Adrenal gland (tissue), 12 donors: ENCODE results near the gene DST. TPM values are rescaled to one million over a fixed set of nuclear protein-coding genes. Genes with fewer than 3 reads are reported as not detected.

Source experiments
- DNase-seq, 7 donors: peaks; one replicate each; pipeline ENCODE4 v3.0.0-alpha.2; 2019 to 2020
- H3K27ac ChIP-seq, 5 donors: fragments of 200-600 bp; sonication (generic) in 4 of 5; 1 replicate in 3 of 5; 2 replicates in 2 of 5; pipeline versions ENCODE4 v1.5.1 to v1.8.0; 2016 to 2020; ENCODE audit warnings: mild to moderate bottlenecking in 1 of 5
- H3K27me3 ChIP-seq: fragments of 200-600 bp; 2 replicates; pipeline ENCODE4 v1.8.0; 2021
- H3K36me3 ChIP-seq, 2 donors: fragments of 200-600 bp; replicated peaks in 1 of 2; 1 replicate in 1 of 2; 2 replicates in 1 of 2; pipeline versions ENCODE4 v1.5.1 to v1.8.0; 2018 to 2022
- H3K4me1 ChIP-seq, 2 donors: fragments of 200-600 bp; replicated peaks in 1 of 2; 1 replicate in 1 of 2; 2 replicates in 1 of 2; pipeline versions ENCODE4 v1.5.1 to v1.8.0; 2018 to 2021
- H3K4me3 ChIP-seq, 4 donors: fragments of 200-600 bp; sonication (generic) in 3 of 4; one replicate each; pipeline ENCODE4 v1.5.1; 2016 to 2018
- H3K9me3 ChIP-seq, 3 donors: fragments of 200-600 bp; sonication (generic) in 1 of 3; replicated peaks in 1 of 3; 1 replicate in 2 of 3; 2 replicates in 1 of 3; pipeline versions ENCODE4 v1.5.1 to v1.8.0; 2016 to 2021
- POLR2A ChIP-seq, 2 donors: fragments of 450-650 bp; IDR thresholded peaks; one replicate each; pipeline ENCODE4 v1.6.1; 2017; ENCODE audit warnings: antibody characterized with exemption in 2 of 2, mild to moderate bottlenecking in 2 of 2, moderate library complexity in 1 of 2
- WGBS, 4 donors: extraction: QIAGEN DNeasy Blood & Tissue Kit in 2 of 4; methylation state at CpG; one replicate each; pipeline versions ENCODE4 v1.1.5 to v1.1.7; 2013 to 2017; 5-methylcytosine and 5-hydroxymethylcytosine counted together
- intact Hi-C, 2 donors: fragments of 100-400 bp; cut with DNase I; formaldehyde crosslinking; loops; one replicate each; pipeline versions ENCODE4 v1.14.1 to v1.15.0; 2022 to 2023
- polyA plus RNA-seq, 3 donors: library from polyadenylated mRNA; stranded (reverse); fragments of 200-250 nt in 2 of 3; fragments of 350-450 nt in 1 of 3; fragmentation: Illumina TruSeq in 1 of 3; extraction: RNeasy Lipid Tissue Mini Kit (QIAGEN cat#74804) in 1 of 3; gene quantifications; one replicate each; pipeline ENCODE4 v1.2.3, GENCODE V29; 2013 to 2014
- total RNA-seq, 9 donors: library from RNA; depleted of rRNA in 4 of 9; stranded (reverse); fragments of >200 nt in 4 of 9; fragments of 120-200 nt in 1 of 9; fragmentation: NEBNext Ultra II Directional in 1 of 9; extraction: Animal tissue kit (Norgen Biotek cat#: 25700) in 1 of 9; gene quantifications; one replicate each; pipeline versions ENCODE4 v1.1.0 to v1.2.4, GENCODE V29; 2013 to 2023
- TF ChIP-seq, protein P1 (sequence below), 6 experiments: fragments of 450-650 bp in 4 of 6; fragments of 200-600 bp in 2 of 6; sonication (generic) in 1 of 6; IDR thresholded peaks; 1 replicate in 5 of 6; 2 replicates in 1 of 6; pipeline versions ENCODE4 v1.5.1 to v1.8.0; 2016 to 2021; ENCODE audit warnings: antibody characterized with exemption in 6 of 6, mild to moderate bottlenecking in 2 of 6, moderate library complexity in 1 of 6
- donor health status: healthy with polysubstance abuse.
- donor health status: Bipolar disorder and iron deficiency.
- donor health status: DM: yes; HTN: yes; CAD: no.
- donor health status: DM: no; HTN: no; CAD: no.
- donor health status: DM: no; HTN: no; CAD: no.
- donor health status: DM: yes; HTN: yes; CAD: no.

Gene DST
- total and polyA plus RNA-seq, 12 donors, result 105 to 418 (median 265) TPM

DNA sequence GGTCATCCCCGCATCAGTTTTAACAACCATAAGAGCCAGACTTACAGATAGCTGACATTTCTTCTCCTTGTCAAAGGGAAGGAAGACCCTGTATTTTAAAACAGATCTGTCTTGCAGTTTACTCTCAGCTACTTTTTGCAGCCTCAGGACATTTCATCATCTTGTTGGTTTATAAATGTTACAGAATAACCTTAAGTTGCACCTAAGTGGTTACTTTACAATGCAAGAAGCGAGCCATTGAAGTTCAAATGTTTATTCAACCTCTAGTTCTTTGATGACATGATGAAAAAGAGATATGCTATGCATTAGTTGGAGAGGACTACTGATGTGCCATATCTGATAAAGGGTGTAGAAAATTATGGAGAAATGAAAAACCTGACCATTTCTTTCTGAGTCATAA, 207.4 kb downstream of the DST start:
- no peak overlapping the region for H3K27ac ChIP-seq
- TF ChIP-seq, protein P1, sequence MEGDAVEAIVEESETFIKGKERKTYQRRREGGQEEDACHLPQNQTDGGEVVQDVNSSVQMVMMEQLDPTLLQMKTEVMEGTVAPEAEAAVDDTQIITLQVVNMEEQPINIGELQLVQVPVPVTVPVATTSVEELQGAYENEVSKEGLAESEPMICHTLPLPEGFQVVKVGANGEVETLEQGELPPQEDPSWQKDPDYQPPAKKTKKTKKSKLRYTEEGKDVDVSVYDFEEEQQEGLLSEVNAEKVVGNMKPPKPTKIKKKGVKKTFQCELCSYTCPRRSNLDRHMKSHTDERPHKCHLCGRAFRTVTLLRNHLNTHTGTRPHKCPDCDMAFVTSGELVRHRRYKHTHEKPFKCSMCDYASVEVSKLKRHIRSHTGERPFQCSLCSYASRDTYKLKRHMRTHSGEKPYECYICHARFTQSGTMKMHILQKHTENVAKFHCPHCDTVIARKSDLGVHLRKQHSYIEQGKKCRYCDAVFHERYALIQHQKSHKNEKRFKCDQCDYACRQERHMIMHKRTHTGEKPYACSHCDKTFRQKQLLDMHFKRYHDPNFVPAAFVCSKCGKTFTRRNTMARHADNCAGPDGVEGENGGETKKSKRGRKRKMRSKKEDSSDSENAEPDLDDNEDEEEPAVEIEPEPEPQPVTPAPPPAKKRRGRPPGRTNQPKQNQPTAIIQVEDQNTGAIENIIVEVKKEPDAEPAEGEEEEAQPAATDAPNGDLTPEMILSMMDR (IDR thresholded peaks at IDR 0.05), result no peak
- no peak for TF ChIP-seq POLR2A (IDR thresholded peaks at IDR 0.05)
- DNase-seq, result no peak
- WGBS, 4 donors, result 93 to 97% (median 95%) methylated on average over 2 of the region's 2 CpGs
- intact Hi-C loops, result no loop called here
- no peaks in the 10 kb centered on the region for H3K36me3 ChIP-seq
- H3K4me1 ChIP-seq, result no peaks in the 10 kb centered on the region
- no peaks in the 10 kb centered on the region for H3K9me3 ChIP-seq
- H3K27me3 ChIP-seq, result no peaks in the 10 kb centered on the region
- H3K4me3 ChIP-seq, result no peak overlapping the region

DNA sequence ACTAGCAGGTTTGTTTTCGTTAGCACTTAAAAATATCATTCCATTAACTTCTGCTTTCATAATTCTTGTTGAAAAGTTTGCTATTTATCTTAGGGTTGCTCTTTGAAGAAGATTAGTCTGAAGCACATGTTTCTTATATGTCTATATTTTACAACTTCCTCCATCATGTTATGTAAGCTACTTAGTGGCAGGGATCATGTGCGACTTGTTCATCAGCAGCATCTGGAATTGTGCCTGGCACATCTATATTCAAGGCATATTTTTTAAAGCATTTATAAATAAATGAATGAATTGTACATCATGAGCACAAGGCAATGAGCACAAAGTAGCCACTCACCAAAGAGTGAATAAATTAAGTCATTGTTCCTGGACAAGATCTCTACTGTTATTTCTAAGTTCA, 208.1 kb downstream of the DST start:
- H3K4me3 ChIP-seq, result no peak overlapping the region
- H3K9me3 ChIP-seq, result no peaks in the 10 kb centered on the region
- 85 to 98% (median 90%) methylated on average over 2 of the region's 2 CpGs for WGBS, 4 donors
- H3K27me3 ChIP-seq, result no peaks in the 10 kb centered on the region
- DNase-seq, result no peak
- H3K27ac ChIP-seq, result no peak overlapping the region
- intact Hi-C loops, result no loop called here
- H3K4me1 ChIP-seq, result no peaks in the 10 kb centered on the region
- TF ChIP-seq, protein P1 (IDR thresholded peaks at IDR 0.05), result no peak
- TF ChIP-seq POLR2A (IDR thresholded peaks at IDR 0.05), result no peak
- H3K36me3 ChIP-seq, result no peaks in the 10 kb centered on the region

DNA sequence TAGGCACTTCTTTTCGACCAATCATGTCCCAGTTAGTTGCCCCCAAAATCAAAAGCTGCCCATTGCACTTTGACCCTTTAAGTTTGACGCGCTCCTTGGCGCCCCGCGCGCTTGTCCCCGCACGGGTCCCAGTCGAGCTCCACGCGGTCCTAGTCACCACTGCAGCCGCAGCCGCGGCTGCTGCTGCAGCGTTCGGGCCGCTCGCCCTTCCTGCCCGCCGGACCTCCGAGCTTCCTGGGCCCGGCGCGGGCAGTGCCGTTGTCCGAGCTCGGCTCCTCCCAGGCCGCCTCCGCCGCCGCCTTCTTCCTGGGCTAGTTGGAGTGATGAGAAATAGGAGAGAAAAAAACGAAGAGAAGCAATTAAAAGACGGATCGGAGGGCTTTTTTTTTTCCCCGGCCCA, 209.6 kb downstream of the DST start:
- no peak overlapping the region for H3K27ac ChIP-seq
- H3K9me3 ChIP-seq, result no peaks in the 10 kb centered on the region
- no peak for DNase-seq
- no peaks in the 10 kb centered on the region for H3K27me3 ChIP-seq
- TF ChIP-seq, protein P1 (IDR thresholded peaks at IDR 0.05), result no peak
- TF ChIP-seq POLR2A (IDR thresholded peaks at IDR 0.05), result no peak
- H3K4me1 ChIP-seq, result no peaks in the 10 kb centered on the region
- intact Hi-C loops, result no loop called here
- H3K4me3 ChIP-seq, result no peak overlapping the region
- 70 to 85% (median 78%) methylated on average over 32 to 36 of the region's 36 CpGs for WGBS, 4 donors
- H3K36me3 ChIP-seq, result no peaks in the 10 kb centered on the region

DNA sequence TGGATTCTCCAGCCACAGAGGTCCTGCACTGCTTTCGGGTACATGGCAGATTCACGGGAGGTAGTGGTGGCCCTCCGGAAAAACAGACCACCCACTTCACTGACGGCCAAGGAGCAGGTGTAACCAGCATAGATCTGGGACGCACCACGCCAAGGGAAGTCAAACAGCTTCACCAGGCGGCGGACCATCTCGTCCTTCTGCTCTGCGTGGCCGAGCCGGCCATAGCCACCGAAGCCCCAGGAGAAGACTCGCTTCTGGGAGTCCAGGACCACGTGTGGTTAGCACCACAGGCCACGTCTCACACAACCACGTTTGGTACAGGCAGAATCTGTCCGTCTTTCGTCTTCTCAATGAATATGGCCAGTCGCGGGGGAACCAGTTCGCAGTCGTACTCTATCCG, 210.5 kb downstream of the DST start:
- TF ChIP-seq POLR2A (IDR thresholded peaks at IDR 0.05), result no peak
- TF ChIP-seq, protein P1 (IDR thresholded peaks at IDR 0.05), result no peak
- 94 to 97% (median 97%) methylated on average over 24 of the region's 24 CpGs for WGBS, 4 donors
- Histone ChIP-seq H3K27me3 (no peaks in the 10 kb centered on the region), H3K4me1 (no peaks in the 10 kb centered on the region), H3K36me3 (no peaks in the 10 kb centered on the region), H3K27ac (no peak overlapping the region), H3K9me3 (no peaks in the 10 kb centered on the region), H3K4me3 (no peak overlapping the region)
- intact Hi-C loops, result no loop called here
- DNase-seq, result no peak
